Epithelial cell of esophagus (primary cell): ENCODE results near the gene NCOA5.

Source experiments
- DNase-seq: peaks from one replicate; pipeline ENCODE4 v3.0.0; 2010; ENCODE audit warnings: low read depth
- H3K4me3 ChIP-seq: 2 replicates; pipeline ENCODE4 v1.5.1; 2011; ENCODE audit warnings: mild to moderate bottlenecking, low read length, control low read depth
- CTCF ChIP-seq: IDR thresholded peaks from 2 replicates; pipeline ENCODE4 v1.5.1; 2011; ENCODE audit warnings: low read depth, mild to moderate bottlenecking, low read length, control low read depth, inconsistent platforms; ENCODE audit not compliant: insufficient read depth; ENCODE audit errors: missing control alignments

Gene NCOA5

GRCh38 chr20:46089417-46090388 lies at the start of gene NCOA5:
Gene NCOA5, minus strand, starts transcription at chr20:46089962. Its CDS starts 10,538 bp downstream, at chr20:46079424.
- DNase-seq = peak; percentile 98
- peak within 1 kb of the TSS; percentile 68 for H3K4me3 ChIP-seq
- TF ChIP-seq CTCF = no peak

- no peak for DNase-seq
- H3K4me3 ChIP-seq = no peak overlapping the region
- TF ChIP-seq CTCF = peak; percentile 27
Measured at GRCh38 chr20:46139266-46139889, 49.6 kb upstream of the NCOA5 start.

GRCh38 chr20:46137816-46138215 lies 48.1 kb upstream of the NCOA5 start:
- H3K4me3 ChIP-seq = no peak overlapping the region
- no peak for TF ChIP-seq CTCF
- DNase-seq = no peak

GRCh38 chr20:46135856-46136633 lies 46.3 kb upstream of the NCOA5 start:
- no peak overlapping the region for H3K4me3 ChIP-seq
- DNase-seq = no peak
- TF ChIP-seq CTCF = no peak

- no peak for DNase-seq
- no peak overlapping the region for H3K4me3 ChIP-seq
- no peak for TF ChIP-seq CTCF
Measured at GRCh38 chr20:46134716-46135115, 45.0 kb upstream of the NCOA5 start.

- H3K4me3 ChIP-seq = no peak overlapping the region
- no peak for DNase-seq
- TF ChIP-seq CTCF = no peak
Measured at GRCh38 chr20:46133886-46134654, 44.3 kb upstream of the NCOA5 start.
